ENCODE measurements around the gene RAB20. TPM values are rescaled to one million over a fixed set of nuclear protein-coding genes. Genes with fewer than 3 reads are reported as not detected.

Gene RAB20
- total RNA-seq, 1 donor from 2014 or later: 2.6 TPM

- Histone ChIP-seq H3K9me3 (ENCODE audit: insufficient read depth, low read depth, low read length) (no peaks in the 10 kb centered on the region), H3K27ac (ENCODE audit: low read depth, low read length) (no peak overlapping the region), H3K27me3 (ENCODE audit: insufficient read depth, low read length) (no peaks in the 10 kb centered on the region), H3K4me3 (ENCODE audit: insufficient read depth, low read depth, low read length) (no peak overlapping the region), H3K36me3 (ENCODE audit: insufficient read depth, low read length) (peaks cover 53% of the 10 kb centered on the region), H3K79me2 (ENCODE audit: insufficient read depth, low read length) (no peaks in the 10 kb centered on the region), H4K20me1 (ENCODE audit: insufficient read depth, low read length) (peaks cover 68% of the 10 kb centered on the region), H3K4me1 (ENCODE audit: insufficient read depth, low read length) (no peaks in the 10 kb centered on the region), H3K4me2 (ENCODE audit: low read length) (no peak overlapping the region), H2AFZ (ENCODE audit: low read depth, low read length) (no peak overlapping the region), H3K9ac (ENCODE audit: low read length) (no peak overlapping the region)
- TF ChIP-seq EZH2 (IDR thresholded peaks at IDR 0.05; ENCODE audit: insufficient read depth, low read length): no peak
- TF ChIP-seq, protein P1, sequence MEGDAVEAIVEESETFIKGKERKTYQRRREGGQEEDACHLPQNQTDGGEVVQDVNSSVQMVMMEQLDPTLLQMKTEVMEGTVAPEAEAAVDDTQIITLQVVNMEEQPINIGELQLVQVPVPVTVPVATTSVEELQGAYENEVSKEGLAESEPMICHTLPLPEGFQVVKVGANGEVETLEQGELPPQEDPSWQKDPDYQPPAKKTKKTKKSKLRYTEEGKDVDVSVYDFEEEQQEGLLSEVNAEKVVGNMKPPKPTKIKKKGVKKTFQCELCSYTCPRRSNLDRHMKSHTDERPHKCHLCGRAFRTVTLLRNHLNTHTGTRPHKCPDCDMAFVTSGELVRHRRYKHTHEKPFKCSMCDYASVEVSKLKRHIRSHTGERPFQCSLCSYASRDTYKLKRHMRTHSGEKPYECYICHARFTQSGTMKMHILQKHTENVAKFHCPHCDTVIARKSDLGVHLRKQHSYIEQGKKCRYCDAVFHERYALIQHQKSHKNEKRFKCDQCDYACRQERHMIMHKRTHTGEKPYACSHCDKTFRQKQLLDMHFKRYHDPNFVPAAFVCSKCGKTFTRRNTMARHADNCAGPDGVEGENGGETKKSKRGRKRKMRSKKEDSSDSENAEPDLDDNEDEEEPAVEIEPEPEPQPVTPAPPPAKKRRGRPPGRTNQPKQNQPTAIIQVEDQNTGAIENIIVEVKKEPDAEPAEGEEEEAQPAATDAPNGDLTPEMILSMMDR (IDR thresholded peaks at IDR 0.05; ENCODE audit: insufficient read depth, low read depth, low read length): no peak
- H3K36me3 Mint-ChIP-seq (ENCODE audit: low read depth, unreplicated experiment): peaks cover 47% of the 10 kb centered on the region
- H3K4me3 Mint-ChIP-seq (ENCODE audit: unreplicated experiment): peak overlapping the region; percentile 50
- no peak for DNase-seq (ENCODE audit: low read depth)
- no peak for FAIRE-seq
- peaks cover 9% of the 10 kb centered on the region for H3K4me1 Mint-ChIP-seq (ENCODE audit: low read depth, unreplicated experiment)
- H3K9me3 Mint-ChIP-seq (ENCODE audit: unreplicated experiment): peaks cover 4% of the 10 kb centered on the region
- no peak overlapping the region for H3K27ac Mint-ChIP-seq (ENCODE audit: unreplicated experiment)
- no peaks in the 10 kb centered on the region for H3K27me3 Mint-ChIP-seq (ENCODE audit: low read depth, unreplicated experiment)
Measured at GRCh38 chr13:110479648-110480047, 81.9 kb downstream of the RAB20 start.

- no peak overlapping the region for H3K4me2 ChIP-seq (ENCODE audit: low read length)
- H3K27ac Mint-ChIP-seq (ENCODE audit: unreplicated experiment): peak overlapping the region; percentile 62
- no peaks in the 10 kb centered on the region for H3K79me2 ChIP-seq (ENCODE audit: insufficient read depth, low read length)
- no peak for DNase-seq (ENCODE audit: low read depth)
- no peaks in the 10 kb centered on the region for H3K27me3 Mint-ChIP-seq (ENCODE audit: low read depth, unreplicated experiment)
- peaks cover 4% of the 10 kb centered on the region for H3K9me3 Mint-ChIP-seq (ENCODE audit: unreplicated experiment)
- H3K4me3 Mint-ChIP-seq (ENCODE audit: unreplicated experiment): peak overlapping the region; percentile 50
- no peaks in the 10 kb centered on the region for H3K9me3 ChIP-seq (ENCODE audit: insufficient read depth, low read depth, low read length)
- no peaks in the 10 kb centered on the region for H3K4me1 ChIP-seq (ENCODE audit: insufficient read depth, low read length)
- no peak for TF ChIP-seq EZH2 (IDR thresholded peaks at IDR 0.05; ENCODE audit: insufficient read depth, low read length)
- TF ChIP-seq, protein P1 (IDR thresholded peaks at IDR 0.05; ENCODE audit: insufficient read depth, low read depth, low read length): no peak
- H3K4me3 ChIP-seq (ENCODE audit: insufficient read depth, low read depth, low read length): no peak overlapping the region
- H3K27me3 ChIP-seq (ENCODE audit: insufficient read depth, low read length): no peaks in the 10 kb centered on the region
- H3K27ac ChIP-seq (ENCODE audit: low read depth, low read length): no peak overlapping the region
- H3K4me1 Mint-ChIP-seq (ENCODE audit: low read depth, unreplicated experiment): peaks cover 7% of the 10 kb centered on the region
- H3K36me3 ChIP-seq (ENCODE audit: insufficient read depth, low read length): peaks cover 58% of the 10 kb centered on the region
- H2AFZ ChIP-seq (ENCODE audit: low read depth, low read length): no peak overlapping the region
- H3K9ac ChIP-seq (ENCODE audit: low read length): no peak overlapping the region
- no peak for FAIRE-seq
- H4K20me1 ChIP-seq (ENCODE audit: insufficient read depth, low read length): peaks cover 68% of the 10 kb centered on the region
- H3K36me3 Mint-ChIP-seq (ENCODE audit: low read depth, unreplicated experiment): peaks cover 50% of the 10 kb centered on the region
Measured at GRCh38 chr13:110479215-110479545, 82.3 kb downstream of the RAB20 start.

DNA sequence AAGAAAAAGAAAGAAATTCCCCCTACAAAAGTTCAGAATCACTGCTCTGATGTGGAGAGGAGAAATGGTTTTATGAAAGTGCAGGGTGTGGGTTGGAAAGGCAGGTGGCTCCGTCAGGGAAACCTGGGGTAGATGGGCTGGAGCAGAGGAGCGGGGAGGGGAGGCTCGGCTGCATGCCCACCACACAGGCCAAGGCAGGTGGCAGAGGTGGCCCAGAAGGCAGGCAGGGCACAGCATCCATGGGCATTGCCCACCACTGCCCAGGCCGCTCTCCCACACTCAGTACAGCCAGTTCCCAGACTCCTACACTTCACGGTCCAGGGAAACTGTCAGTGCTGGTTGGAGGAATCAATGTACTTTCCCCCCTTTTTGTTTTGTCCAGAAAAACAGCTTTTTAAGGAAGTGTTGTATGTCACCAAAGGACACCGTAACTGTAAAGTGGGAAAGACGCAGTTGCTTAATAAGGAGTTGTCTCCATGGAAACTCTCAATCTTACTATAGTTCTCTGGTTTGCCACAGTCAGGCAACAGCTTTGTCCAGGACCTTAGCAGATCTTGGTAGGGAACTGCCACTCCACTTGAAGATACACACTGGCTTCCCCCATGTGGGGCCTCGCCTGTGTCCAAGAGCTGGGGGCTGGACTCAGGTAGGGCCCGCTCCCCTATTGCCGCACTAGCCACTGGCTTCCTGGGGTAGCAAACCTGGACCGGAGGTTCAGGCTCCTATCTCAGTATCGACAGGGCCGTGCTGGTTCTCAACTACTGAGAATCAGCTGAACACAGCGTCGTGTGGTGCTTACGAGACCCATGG lies 82.9 kb downstream of the RAB20 start:
- Mint-ChIP-seq H3K4me1 (ENCODE audit: low read depth, unreplicated experiment) (peaks cover 6% of the 10 kb centered on the region), H3K9me3 (ENCODE audit: unreplicated experiment) (peaks cover 4% of the 10 kb centered on the region), H3K27ac (ENCODE audit: unreplicated experiment) (peak overlapping the region; percentile 62), H3K27me3 (ENCODE audit: low read depth, unreplicated experiment) (no peaks in the 10 kb centered on the region), H3K4me3 (ENCODE audit: unreplicated experiment) (no peak overlapping the region), H3K36me3 (ENCODE audit: low read depth, unreplicated experiment) (peaks cover 50% of the 10 kb centered on the region)
- DNase-seq (ENCODE audit: low read depth) (no peak), FAIRE-seq (no peak)
- H3K27me3 ChIP-seq (ENCODE audit: insufficient read depth, low read length): no peaks in the 10 kb centered on the region
- H2AFZ ChIP-seq (ENCODE audit: low read depth, low read length): no peak overlapping the region
- H4K20me1 ChIP-seq (ENCODE audit: insufficient read depth, low read length): peaks cover 68% of the 10 kb centered on the region
- no peak overlapping the region for H3K4me3 ChIP-seq (ENCODE audit: insufficient read depth, low read depth, low read length)
- no peaks in the 10 kb centered on the region for H3K79me2 ChIP-seq (ENCODE audit: insufficient read depth, low read length)
- no peak for TF ChIP-seq EZH2 (IDR thresholded peaks at IDR 0.05; ENCODE audit: insufficient read depth, low read length)
- TF ChIP-seq, protein P1 (IDR thresholded peaks at IDR 0.05; ENCODE audit: insufficient read depth, low read depth, low read length): no peak
- no peaks in the 10 kb centered on the region for H3K4me1 ChIP-seq (ENCODE audit: insufficient read depth, low read length)
- H3K9me3 ChIP-seq (ENCODE audit: insufficient read depth, low read depth, low read length): no peaks in the 10 kb centered on the region
- H3K36me3 ChIP-seq (ENCODE audit: insufficient read depth, low read length): peaks cover 60% of the 10 kb centered on the region
- H3K4me2 ChIP-seq (ENCODE audit: low read length): no peak overlapping the region
- no peak overlapping the region for H3K9ac ChIP-seq (ENCODE audit: low read length)
- no peak overlapping the region for H3K27ac ChIP-seq (ENCODE audit: low read depth, low read length)

Measured in astrocyte (in vitro differentiated cells and primary cell).